Astrocyte (in vitro differentiated cells and primary cell): ENCODE results near the gene ZNF462. TPM values are rescaled to one million over a fixed set of nuclear protein-coding genes. Genes with fewer than 3 reads are reported as not detected.
A peak's percentile ranks its signal among the peaks of the same experiment; 100 is the strongest.

Source experiments
- DNase-seq: peaks from one replicate; pipeline ENCODE4 v3.0.0-alpha.2; 2010; ENCODE audit warnings: low read depth
- FAIRE-seq: peaks from 2 replicates; lab custom pipeline; 2011; peaks lifted over from hg19 to GRCh38; lab: Jason Lieb, UNC
- H2AFZ ChIP-seq: 2 replicates; pipeline ENCODE4 v1.6.0; 2012; ENCODE audit warnings: low read depth, low read length, inconsistent platforms
- H3K27ac ChIP-seq: 2 replicates; pipeline ENCODE4 v1.5.1; 2011; ENCODE audit warnings: low read depth, low read length, inconsistent platforms
- H3K27me3 ChIP-seq: 2 replicates; pipeline ENCODE4 v1.6.0; 2011; ENCODE audit warnings: low read length, inconsistent platforms; ENCODE audit not compliant: insufficient read depth
- H3K36me3 ChIP-seq: 2 replicates; pipeline ENCODE4 v1.5.1; 2011; ENCODE audit warnings: low read length, inconsistent platforms; ENCODE audit not compliant: insufficient read depth
- H3K4me1 ChIP-seq: 2 replicates; pipeline ENCODE4 v1.5.1; 2011; ENCODE audit warnings: low read length, inconsistent platforms; ENCODE audit not compliant: insufficient read depth
- H3K4me2 ChIP-seq: 2 replicates; pipeline ENCODE4 v1.6.0; 2012; ENCODE audit warnings: low read length, inconsistent platforms
- H3K4me3 ChIP-seq: 2 replicates; pipeline ENCODE4 v1.5.1; 2011; ENCODE audit warnings: low read depth, mild to moderate bottlenecking, low read length, inconsistent platforms; ENCODE audit not compliant: insufficient read depth
- H3K79me2 ChIP-seq: 2 replicates; pipeline ENCODE4 v1.6.0; 2012; ENCODE audit warnings: mild to moderate bottlenecking, low read length, inconsistent platforms; ENCODE audit not compliant: insufficient read depth
- H3K9ac ChIP-seq: 2 replicates; pipeline ENCODE4 v1.6.0; 2012; ENCODE audit warnings: mild to moderate bottlenecking, low read length, inconsistent platforms
- H3K9me3 ChIP-seq: 2 replicates; pipeline ENCODE4 v1.5.1; 2012; ENCODE audit warnings: low read depth, mild to moderate bottlenecking, low read length, inconsistent platforms; ENCODE audit not compliant: insufficient read depth
- H4K20me1 ChIP-seq: 2 replicates; pipeline ENCODE4 v1.6.0; 2012; ENCODE audit warnings: low read length, inconsistent platforms; ENCODE audit not compliant: insufficient read depth
- H3K27ac Mint-ChIP-seq: one replicate; pipeline ENCODE4 v1.8.0; 2021; ENCODE audit warnings: mild to moderate bottlenecking, mixed read lengths; ENCODE audit not compliant: unreplicated experiment
- H3K27me3 Mint-ChIP-seq: one replicate; pipeline ENCODE4 v1.8.0; 2021; ENCODE audit warnings: low read depth, mixed read lengths; ENCODE audit not compliant: unreplicated experiment
- H3K36me3 Mint-ChIP-seq: one replicate; pipeline ENCODE4 v1.8.0; 2021; ENCODE audit warnings: low read depth, mixed read lengths; ENCODE audit not compliant: unreplicated experiment
- H3K4me1 Mint-ChIP-seq: one replicate; pipeline ENCODE4 v1.8.0; 2021; ENCODE audit warnings: low read depth, mixed read lengths; ENCODE audit not compliant: unreplicated experiment
- H3K4me3 Mint-ChIP-seq: one replicate; pipeline ENCODE4 v1.8.0; 2021; ENCODE audit warnings: mild to moderate bottlenecking, moderate library complexity, mixed read lengths; ENCODE audit not compliant: unreplicated experiment
- H3K9me3 Mint-ChIP-seq: one replicate; pipeline ENCODE4 v1.8.0; 2021; ENCODE audit warnings: mild to moderate bottlenecking, mixed read lengths; ENCODE audit not compliant: unreplicated experiment
- CTCF ChIP-seq: IDR thresholded peaks from 2 replicates; pipeline ENCODE4 v1.5.1; 2011; ENCODE audit warnings: low read depth, mild to moderate bottlenecking, inconsistent platforms, low read length, moderate library complexity; ENCODE audit not compliant: insufficient read depth
- EZH2 ChIP-seq: IDR thresholded peaks from 2 replicates; pipeline ENCODE4 v1.6.1; 2012; ENCODE audit warnings: mild to moderate bottlenecking, low read length, inconsistent platforms; ENCODE audit not compliant: insufficient read depth
- total RNA-seq: library from RNA; stranded (reverse); gene quantifications from 2 replicates; pipeline ENCODE4 v1.2.1, GENCODE V29; 2021

ZNF462 gene
- total RNA-seq, 1 donor from 2014 or later: 126 TPM

DNA sequence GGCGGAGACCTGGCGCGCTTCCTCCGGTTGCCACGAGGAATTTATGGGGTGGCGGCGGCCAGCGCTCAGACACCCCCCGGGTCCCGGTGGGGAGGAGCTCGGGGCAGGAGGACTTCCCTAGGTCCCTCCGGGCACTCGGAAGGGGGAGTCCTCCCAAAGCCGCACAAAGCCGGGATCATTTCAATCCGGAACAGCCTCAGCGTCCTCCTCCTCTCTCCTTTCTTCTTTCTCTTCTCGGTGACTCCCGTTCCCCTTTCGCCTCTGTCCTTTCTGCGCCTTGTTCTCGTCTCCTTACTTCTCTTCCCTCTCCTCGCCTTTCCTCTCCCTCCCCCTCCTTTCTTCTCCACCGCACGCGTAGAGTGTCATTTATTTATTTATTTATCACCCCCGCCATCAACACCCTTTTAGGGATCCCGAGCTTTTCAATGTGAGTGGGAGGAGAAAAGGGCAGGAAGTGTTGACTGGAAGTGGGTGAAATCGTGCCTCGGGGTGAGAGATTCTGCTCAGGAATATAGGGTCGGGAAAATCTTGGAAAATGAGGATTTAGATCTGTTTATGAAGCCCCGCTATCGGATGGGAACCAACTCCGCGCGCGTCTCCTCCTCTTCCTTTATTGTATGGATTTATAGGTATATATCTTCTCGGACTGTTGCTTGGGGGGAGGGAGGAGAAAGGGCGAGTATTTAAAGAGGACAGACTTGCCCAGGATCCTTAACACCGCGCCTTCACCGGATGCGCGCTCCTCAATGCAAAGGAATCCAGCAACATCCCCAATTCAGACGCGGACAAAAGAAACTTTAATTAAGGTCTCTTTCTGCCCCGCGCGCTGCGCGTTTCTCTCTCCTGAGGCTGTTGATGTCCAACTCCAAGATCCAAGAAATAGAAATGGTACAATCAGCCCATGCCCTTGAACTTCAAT is 2.0 kb upstream of the ZNF462 start:
- no peaks in the 10 kb centered on the region for H3K27me3 Mint-ChIP-seq
- H3K79me2 ChIP-seq: peaks cover 36% of the 10 kb centered on the region
- H3K27me3 ChIP-seq: no peaks in the 10 kb centered on the region

GRCh38 chr9:106861640-106862109 is 1.3 kb upstream of the ZNF462 start:
- Histone ChIP-seq H2AFZ (peak overlapping the region; percentile 85), H3K4me1 (peaks cover 7% of the 10 kb centered on the region), H3K4me2 (peak overlapping the region; percentile 97), H3K4me3 (peak overlapping the region; percentile 93), H3K79me2 (peaks cover 43% of the 10 kb centered on the region), H3K9me3 (no peaks in the 10 kb centered on the region), H3K27ac (peak overlapping the region; percentile 83), H4K20me1 (no peaks in the 10 kb centered on the region), H3K27me3 (no peaks in the 10 kb centered on the region), H3K9ac (peak overlapping the region; percentile 88), H3K36me3 (no peaks in the 10 kb centered on the region)
- peaks cover 18% of the 10 kb centered on the region for H3K4me1 Mint-ChIP-seq
- no peaks in the 10 kb centered on the region for H3K9me3 Mint-ChIP-seq
- no peak for TF ChIP-seq CTCF
- TF ChIP-seq EZH2: no peak
- H3K27ac Mint-ChIP-seq: peak overlapping the region; percentile 98
- no peaks in the 10 kb centered on the region for H3K27me3 Mint-ChIP-seq
- H3K36me3 Mint-ChIP-seq: peaks cover 2% of the 10 kb centered on the region
- FAIRE-seq: no peak
- H3K4me3 Mint-ChIP-seq: peak overlapping the region; percentile 100
- DNase-seq: no peak

More for the DNA sequence above, 2.0 kb upstream of the ZNF462 start:
- H3K36me3 ChIP-seq: no peaks in the 10 kb centered on the region
- Mint-ChIP-seq H3K9me3 (no peaks in the 10 kb centered on the region), H3K27ac (peak overlapping the region; percentile 98), H3K4me3 (peak overlapping the region; percentile 100), H3K36me3 (peaks cover 2% of the 10 kb centered on the region), H3K4me1 (peaks cover 13% of the 10 kb centered on the region)
- FAIRE-seq (no peak), DNase-seq (peak; percentile 34)
- H4K20me1 ChIP-seq: no peaks in the 10 kb centered on the region
- TF ChIP-seq EZH2 (no peak), CTCF (no peak)
- H3K4me2 ChIP-seq: peak overlapping the region; percentile 97
- H3K4me1 ChIP-seq: peaks cover 7% of the 10 kb centered on the region
- peak overlapping the region; percentile 93 for H3K4me3 ChIP-seq
- peak overlapping the region; percentile 88 for H3K9ac ChIP-seq
- H3K9me3 ChIP-seq: no peaks in the 10 kb centered on the region
- peak overlapping the region; percentile 85 for H2AFZ ChIP-seq
- H3K27ac ChIP-seq: peak overlapping the region; percentile 46
